ENCODE results near the gene EMC10.
"Not testable (repeated sequence)": the region's sequence is repeated elsewhere in the genome, so short reads cannot be mapped to it uniquely, and the experiment has no call there.

EMC10 gene

GRCh38 chr19:50476224-50476906, at the start of gene EMC10, which contains the start of gene GARIN5A:
TSS of gene EMC10 (plus strand) at chr19:50476507. CDS start at chr19:50476545, 38 bp downstream.
TSS of gene GARIN5A (minus strand) at chr19:50476848. CDS start at chr19:50476388, 460 bp downstream.
- peak; percentile 99 for DNase-seq (ENCODE audit: low spot score)

- no peak for DNase-seq (ENCODE audit: low spot score)
Measured at GRCh38 chr19:50427318-50427925, 48.9 kb upstream of the EMC10 start.

- peak; percentile 64 for DNase-seq (ENCODE audit: low spot score)
Measured at GRCh38 chr19:50427997-50428425, 48.3 kb upstream of the EMC10 start.

DNA sequence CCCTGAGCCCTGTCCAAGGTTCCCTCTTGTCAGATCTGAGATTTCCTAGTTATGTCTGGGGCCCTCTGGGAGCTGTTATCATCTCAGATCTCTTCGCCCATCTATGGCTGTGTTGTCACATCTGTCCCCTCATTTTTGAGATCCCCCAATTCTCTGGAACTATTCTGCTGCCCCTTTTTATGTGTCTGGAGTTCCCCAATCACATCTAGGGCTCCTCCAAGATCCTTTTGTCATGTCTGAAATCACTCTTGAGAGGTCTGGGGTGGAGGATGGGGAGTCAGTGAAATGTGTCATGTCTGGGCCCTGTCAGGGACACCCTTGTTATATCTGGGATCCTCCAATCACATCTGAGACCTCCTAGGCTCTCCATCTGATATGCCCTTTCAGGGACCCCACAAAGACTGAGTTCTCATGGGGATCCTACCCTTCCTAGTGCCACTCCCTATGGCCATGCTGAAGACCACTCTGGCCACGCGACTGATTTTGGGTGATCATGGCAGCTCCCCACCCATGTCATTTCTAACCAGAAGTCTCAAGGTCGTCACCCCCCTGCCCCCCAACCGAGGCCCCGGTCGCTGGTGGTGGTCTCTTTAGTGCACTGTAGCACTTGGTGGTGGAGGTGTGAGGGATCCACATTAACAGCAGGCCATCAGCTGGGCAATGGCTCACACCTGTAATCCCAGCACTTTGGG, 47.4 kb upstream of the EMC10 start:
- DNase-seq (ENCODE audit: low spot score), result no peak

GRCh38 chr19:50430888-50431342, 45.4 kb upstream of the EMC10 start:
- no peak for DNase-seq (ENCODE audit: low spot score)

DNA sequence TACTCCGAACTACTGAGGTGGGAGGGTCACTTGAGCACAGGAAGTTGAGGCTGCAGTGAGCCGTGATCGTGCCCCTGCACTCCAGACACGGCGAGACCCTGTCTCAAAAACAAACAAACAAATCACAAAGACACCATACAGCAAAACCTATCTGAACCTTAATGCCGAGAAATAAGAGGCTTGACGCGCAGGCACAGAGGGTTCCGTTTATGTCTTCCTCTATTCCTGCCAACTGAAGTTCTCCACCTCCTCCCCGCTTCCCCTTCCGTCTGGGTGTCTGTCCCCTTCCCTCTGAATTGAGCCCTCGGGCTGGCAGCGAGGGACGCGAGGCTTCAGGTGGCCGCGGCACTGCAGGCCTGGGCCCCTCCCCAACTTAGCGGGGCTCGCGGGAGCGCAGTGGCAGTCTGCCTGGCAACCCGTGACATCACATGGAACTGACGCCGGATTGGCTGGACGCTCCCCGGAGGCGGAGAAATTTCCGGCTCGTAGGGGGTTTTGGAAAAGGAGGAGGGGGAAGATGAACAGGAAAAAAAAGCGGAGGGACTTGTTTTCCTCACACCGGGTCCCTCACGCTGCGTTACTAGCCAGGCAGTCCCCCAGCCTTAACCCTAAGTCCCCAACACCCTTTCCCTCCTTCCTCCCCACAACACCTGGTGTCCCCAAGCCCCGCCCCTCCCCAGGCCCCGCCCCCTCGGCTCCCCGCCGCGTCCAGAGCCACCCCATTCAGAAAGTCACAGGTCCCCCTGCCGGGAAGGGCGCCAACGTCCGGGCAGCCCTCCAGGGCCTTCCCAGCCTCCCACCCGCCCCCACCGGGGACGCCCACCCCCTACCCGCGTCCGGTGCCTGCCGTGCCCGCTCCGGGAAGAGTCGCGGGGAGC, 44.7 kb upstream of the EMC10 start:
- peak; percentile 93 for DNase-seq (ENCODE audit: low spot score)

GRCh38 chr19:50432221-50433028, 43.9 kb upstream of the EMC10 start, which contains the start of gene MYBPC2:
TSS of gene MYBPC2 (plus strand) at chr19:50432892. CDS start at chr19:50432954, 62 bp downstream.
- no peak for DNase-seq (ENCODE audit: low spot score)

- no peak for DNase-seq (ENCODE audit: low spot score)
Measured at GRCh38 chr19:50433201-50434180, 42.8 kb upstream of the EMC10 start.

DNA sequence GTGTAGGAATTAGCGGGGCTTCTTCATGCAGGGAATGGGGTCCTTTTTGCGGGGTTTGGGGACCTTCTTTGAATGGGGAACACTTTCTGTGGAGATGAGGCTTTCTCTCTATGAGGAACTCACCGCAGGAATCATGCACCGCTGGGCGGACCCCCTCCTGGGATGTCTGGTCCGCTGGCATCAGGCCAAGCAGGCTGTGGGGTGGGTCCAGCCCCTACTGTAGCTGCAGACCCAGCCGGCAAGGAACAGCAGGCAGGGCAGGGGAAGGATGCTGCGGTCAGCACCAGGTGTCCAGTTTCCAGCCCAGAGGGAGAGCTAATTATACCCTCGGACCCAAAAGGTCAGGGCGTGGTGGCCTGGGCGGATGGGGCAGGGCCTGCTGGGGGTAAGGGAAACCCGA, 41.8 kb upstream of the EMC10 start:
- DNase-seq (ENCODE audit: low spot score), result no peak

DNA sequence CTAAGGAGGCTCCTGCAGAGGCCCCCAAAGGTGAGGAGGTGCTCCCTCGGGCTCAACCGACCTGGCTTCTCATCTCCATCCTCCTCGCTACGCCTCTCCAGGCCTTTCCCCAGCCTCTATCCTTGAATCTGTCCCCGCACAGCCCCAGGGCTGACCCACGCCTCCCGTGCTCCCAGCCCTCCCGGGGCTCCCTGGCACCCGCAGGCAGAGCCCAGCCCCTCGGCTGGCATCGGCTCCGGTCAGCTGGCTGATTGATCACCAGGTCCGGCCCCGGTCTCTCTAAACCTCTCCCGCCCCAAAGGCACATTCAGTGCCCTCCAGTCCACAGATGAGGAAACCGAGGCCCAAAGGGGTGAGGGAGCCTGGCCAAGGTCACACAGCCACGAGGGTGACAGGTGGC, 41.1 kb upstream of the EMC10 start:
- no peak for DNase-seq (ENCODE audit: low spot score)

- DNase-seq (ENCODE audit: low spot score), result no peak
Measured at GRCh38 chr19:50435627-50436026, 40.7 kb upstream of the EMC10 start.

DNA sequence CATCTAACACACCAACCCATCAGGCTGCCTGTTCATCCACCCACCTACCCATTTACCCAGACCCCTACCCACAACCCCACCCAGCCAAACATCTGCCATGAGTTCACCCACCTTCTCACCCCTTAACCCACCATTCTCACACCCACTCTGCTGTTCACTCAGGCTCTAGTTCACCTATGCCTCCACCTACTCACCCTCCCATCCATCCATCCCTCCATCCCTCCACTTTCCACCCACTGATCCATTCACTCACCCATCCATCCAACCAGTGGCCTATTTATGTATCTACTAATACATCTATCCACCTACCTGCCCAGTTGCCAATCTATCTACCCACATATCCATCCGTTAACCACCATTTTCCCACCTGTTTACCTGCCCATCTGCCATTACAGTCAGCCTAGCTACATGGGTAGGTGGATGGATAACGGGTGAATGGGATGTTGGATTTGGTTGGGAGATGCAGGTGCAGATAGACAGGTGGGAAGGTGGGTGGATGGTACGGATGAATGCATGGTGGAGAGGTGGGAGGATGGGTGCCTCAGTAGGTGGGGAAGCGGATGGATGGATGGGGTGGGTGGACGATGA, 38.4 kb upstream of the EMC10 start:
- no peak for DNase-seq (ENCODE audit: low spot score)

- DNase-seq (ENCODE audit: low spot score), result not testable (repeated sequence)
Measured at GRCh38 chr19:50439130-50439529, 37.2 kb upstream of the EMC10 start.

GRCh38 chr19:50444059-50444458, 32.2 kb upstream of the EMC10 start:
- DNase-seq (ENCODE audit: low spot score), result no peak

DNA sequence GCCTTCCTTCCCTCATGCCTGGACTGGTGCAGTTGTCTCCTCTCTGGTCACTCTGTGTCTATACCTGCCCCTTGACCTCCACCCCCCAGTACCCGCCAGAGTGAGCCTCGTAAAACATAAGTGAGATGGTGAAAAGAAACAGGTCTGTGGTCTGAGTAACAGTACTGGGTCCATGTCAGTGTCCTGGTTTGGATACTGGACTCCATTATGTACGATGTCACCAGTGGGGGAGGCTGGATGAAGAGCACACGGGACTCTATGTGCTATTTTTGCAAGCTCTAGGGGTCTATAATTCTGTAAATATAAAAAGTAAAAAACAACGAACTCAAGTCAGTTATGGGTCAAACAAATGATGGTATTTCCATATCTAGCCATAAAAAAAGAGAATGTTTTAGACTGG, 29.3 kb upstream of the EMC10 start:
- DNase-seq (ENCODE audit: low spot score), result no peak

- DNase-seq (ENCODE audit: low spot score), result no peak
Measured at GRCh38 chr19:50447750-50448149, 28.6 kb upstream of the EMC10 start.

GRCh38 chr19:50449236-50449899, 26.9 kb upstream of the EMC10 start:
- no peak for DNase-seq (ENCODE audit: low spot score)

DNA sequence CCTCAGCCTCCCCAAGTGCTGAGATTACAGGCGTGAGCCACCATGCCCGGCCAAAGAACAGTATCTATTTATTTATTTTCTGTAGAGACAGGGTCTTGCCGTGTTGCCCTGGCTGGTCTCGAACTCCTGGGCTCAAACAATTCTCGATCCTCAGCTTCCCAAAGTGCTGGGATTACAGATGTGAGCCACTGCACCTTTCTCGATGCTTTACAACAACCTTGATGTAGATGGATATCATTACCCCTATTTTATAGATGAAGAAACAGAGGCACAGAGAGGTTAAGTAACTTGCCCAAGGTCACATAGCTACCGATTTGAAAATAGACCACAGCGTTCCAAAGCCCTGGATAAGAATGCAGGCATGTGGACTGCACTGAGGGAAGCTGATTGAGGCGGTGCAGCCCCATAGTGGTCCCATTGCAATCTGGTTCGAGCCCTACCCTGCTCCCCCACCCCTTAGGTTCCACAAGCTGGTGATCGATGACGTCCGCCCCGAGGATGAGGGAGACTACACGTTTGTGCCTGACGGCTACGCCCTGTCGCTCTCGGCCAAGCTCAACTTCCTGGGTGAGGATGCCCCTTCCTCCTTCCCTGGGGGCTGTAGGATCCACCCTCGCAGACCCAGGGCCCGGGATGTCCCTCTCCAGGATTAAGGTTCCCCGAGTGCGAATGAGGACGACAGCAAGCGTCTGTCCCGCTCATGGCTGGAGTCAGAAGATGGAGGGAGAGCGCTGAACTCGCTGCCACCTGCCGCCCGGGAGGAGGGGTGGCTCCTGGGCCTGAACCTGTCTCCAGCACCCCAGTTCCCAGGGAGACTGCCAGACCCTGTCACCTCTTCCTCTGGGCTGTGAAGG, 25.7 kb upstream of the EMC10 start:
- no peak for DNase-seq (ENCODE audit: low spot score)
